Measurements from ENCODE around the gene ARPC5L. TPM values are rescaled to one million over a fixed set of nuclear protein-coding genes. Genes with fewer than 3 reads are reported as not detected.
"Not testable (repeated sequence)": the region's sequence is repeated elsewhere in the genome, so short reads cannot be mapped to it uniquely, and the experiment has no call there.

Gene ARPC5L
- total and polyA plus RNA-seq, 12 donors, result 26.6 to 74.9 (median 39.9) TPM

DNA sequence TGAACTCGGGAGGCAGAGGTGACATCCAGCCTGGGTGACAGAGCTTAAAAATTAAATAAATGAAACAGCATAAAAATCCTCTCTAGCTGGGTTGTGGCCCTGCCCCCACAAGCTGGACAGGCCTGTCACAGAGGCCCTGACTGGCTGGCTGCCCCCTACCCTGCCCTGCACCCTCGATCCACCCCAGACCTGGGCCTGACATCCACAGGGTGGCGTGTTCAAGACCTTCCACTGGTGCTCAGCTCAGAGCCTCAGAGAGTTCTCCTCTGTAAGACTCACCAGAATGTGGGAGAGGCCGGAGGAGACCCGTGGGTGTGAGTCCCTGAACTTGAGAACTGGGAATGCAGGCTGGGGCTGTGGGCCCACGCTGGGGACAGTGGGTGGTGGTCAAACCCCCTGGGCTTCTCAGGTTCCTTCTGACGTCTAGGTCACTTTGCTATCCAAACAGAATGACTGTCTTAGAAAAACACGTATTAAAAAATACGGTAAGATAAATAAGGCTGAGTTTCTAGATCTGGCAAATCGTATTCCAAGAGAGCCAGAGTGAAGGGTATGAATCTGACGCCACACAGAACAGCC, 18.4 kb upstream of the ARPC5L start:
- TF ChIP-seq, protein P1, sequence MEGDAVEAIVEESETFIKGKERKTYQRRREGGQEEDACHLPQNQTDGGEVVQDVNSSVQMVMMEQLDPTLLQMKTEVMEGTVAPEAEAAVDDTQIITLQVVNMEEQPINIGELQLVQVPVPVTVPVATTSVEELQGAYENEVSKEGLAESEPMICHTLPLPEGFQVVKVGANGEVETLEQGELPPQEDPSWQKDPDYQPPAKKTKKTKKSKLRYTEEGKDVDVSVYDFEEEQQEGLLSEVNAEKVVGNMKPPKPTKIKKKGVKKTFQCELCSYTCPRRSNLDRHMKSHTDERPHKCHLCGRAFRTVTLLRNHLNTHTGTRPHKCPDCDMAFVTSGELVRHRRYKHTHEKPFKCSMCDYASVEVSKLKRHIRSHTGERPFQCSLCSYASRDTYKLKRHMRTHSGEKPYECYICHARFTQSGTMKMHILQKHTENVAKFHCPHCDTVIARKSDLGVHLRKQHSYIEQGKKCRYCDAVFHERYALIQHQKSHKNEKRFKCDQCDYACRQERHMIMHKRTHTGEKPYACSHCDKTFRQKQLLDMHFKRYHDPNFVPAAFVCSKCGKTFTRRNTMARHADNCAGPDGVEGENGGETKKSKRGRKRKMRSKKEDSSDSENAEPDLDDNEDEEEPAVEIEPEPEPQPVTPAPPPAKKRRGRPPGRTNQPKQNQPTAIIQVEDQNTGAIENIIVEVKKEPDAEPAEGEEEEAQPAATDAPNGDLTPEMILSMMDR (IDR thresholded peaks at IDR 0.05), result no peak
- 85 to 87% methylated on average over 11 of the region's 11 CpGs for WGBS, 2 donors
- H3K9me3 ChIP-seq, result no peaks in the 10 kb centered on the region
- H3K36me3 ChIP-seq, result no peaks in the 10 kb centered on the region
- intact Hi-C loops (cut with DNase I), result loop anchor here in 1 of 10 donors (5.0 kb wide), 1 partner anchor 61 kb away; no protein-coding TSS in a partner anchor
- DNase-seq, result no peak
- peaks cover 0 to 19% (median 7%) of the 10 kb centered on the region in 9 donors for H3K4me1 ChIP-seq
- ATAC-seq, result no peak
- H3K4me3 ChIP-seq, result no peak overlapping the region
- no peak overlapping the region for H3K27ac ChIP-seq
- H3K27me3 ChIP-seq, result peaks cover 0 to 4% (median 0%) of the 10 kb centered on the region in 7 donors

DNA sequence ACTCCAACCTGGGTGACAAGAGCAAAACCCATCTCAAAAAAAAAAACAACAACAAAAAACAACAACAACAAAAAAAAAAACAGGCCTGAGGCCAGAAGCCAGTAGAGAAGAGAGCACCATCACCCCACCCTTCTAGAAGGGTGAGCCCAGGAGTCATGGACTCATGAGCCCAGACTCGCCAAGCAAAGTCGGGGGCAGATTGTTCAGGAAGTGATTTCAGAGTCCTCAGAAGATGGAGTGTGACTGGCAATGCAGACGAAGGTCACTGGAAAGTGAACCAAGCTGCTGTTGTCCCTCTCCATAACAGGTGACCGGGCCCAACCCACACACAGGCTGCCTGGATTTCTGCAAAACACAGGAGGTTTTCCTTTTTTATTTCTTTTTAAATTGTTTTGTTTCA, 17.6 kb upstream of the ARPC5L start:
- 64 to 66% methylated on average over 4 of the region's 4 CpGs for WGBS, 2 donors
- intact Hi-C loops (cut with DNase I), result loop anchor here in 1 of 10 donors (5.0 kb wide), 1 partner anchor 62 kb away; no protein-coding TSS in a partner anchor
- TF ChIP-seq, protein P1 (IDR thresholded peaks at IDR 0.05), result no peak

DNA sequence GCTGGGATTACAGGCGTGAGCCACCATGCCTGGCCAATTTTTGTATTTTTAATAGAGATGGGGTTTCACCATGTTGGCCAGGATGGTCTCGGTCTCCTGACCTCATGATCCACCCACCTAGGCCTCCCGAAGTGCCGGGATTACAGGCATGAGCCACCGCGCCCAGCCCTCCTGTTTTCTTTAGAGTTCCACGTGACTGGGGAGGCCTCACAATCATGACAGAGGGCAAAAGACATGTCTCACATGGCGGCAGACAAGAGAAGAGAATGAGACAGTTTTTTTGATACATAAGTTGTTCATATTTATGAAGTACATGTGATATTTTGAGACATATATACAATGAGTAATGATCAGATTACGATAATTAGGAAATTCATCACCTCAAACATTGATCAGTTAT, 15.5 kb upstream of the ARPC5L start:
- WGBS, 2 donors, result 95% methylated on average over 9 of the region's 9 CpGs
- ATAC-seq; H3K9me3 ChIP-seq; DNase-seq; intact Hi-C loops (cut with DNase I); H3K4me3 ChIP-seq; H3K27ac ChIP-seq; H3K27me3 ChIP-seq; H3K36me3 ChIP-seq: not testable (repeated sequence)
- H3K4me1 ChIP-seq, result peaks cover 0 to 22% (median 11%) of the 10 kb centered on the region in 9 donors

More for the DNA sequence above, 17.6 kb upstream of the ARPC5L start:
- no peaks in the 10 kb centered on the region for H3K9me3 ChIP-seq
- no peaks in the 10 kb centered on the region for H3K36me3 ChIP-seq
- no peak for ATAC-seq
- no peaks in the 10 kb centered on the region for H3K27me3 ChIP-seq
- peaks cover 0 to 19% (median 7%) of the 10 kb centered on the region in 9 donors for H3K4me1 ChIP-seq
- no peak for DNase-seq
- H3K4me3 ChIP-seq, result no peak overlapping the region
- H3K27ac ChIP-seq, result no peak overlapping the region

DNA sequence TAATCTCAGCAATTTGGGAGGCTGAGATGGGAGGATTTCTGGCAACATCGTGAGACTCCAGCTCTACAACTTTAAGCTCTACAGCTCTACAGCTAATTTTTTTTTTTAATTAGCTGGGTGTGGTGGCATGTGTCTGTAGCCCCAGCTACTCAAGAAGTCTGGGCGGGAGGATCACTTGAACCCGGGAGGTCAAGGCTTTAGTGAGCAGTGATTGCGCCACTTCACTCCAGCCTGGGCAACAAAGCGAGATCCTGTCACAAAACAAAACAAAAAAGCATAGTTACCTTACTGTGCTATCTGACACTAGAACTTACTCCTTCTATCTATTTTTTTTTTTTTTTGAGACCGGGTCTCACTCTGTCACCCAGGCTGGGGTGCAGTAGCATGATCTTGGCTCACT, 15.0 kb upstream of the ARPC5L start:
- ATAC-seq (no peak), DNase-seq (no peak)
- Histone ChIP-seq H3K4me1 (peaks cover 4 to 25% (median 13%) of the 10 kb centered on the region in 9 donors), H3K27me3 (no peaks in the 10 kb centered on the region), H3K9me3 (no peaks in the 10 kb centered on the region), H3K36me3 (no peaks in the 10 kb centered on the region), H3K27ac (no peak overlapping the region), H3K4me3 (no peak overlapping the region)
- 85 to 95% methylated on average over 6 of the region's 6 CpGs for WGBS, 2 donors
- intact Hi-C loops (cut with DNase I), result no loop called here
- TF ChIP-seq, protein P1 (IDR thresholded peaks at IDR 0.05), result no peak

DNA sequence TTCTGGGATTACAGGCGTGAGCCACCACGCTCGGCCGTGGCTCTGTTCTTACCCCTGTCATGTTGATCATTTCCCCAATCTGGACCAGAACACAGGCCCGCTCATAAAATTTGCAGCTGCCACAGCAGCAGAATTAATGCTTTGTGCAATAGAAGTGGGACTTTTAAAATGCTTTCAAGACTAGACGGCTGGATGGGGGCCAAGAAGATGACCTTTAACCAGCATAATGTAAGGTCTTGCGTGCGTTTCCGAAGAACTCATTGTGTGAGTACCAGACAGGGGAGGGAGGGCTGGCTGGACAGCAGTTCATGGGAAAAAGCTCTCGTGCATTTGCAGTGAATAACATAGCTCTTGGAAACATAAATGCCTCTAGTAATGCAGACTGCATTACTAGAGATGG, 12.1 kb upstream of the ARPC5L start:
- DNase-seq (peak in 1 of 2 donors; percentile 83), ATAC-seq (no peak)
- H3K27me3 ChIP-seq, result no peaks in the 10 kb centered on the region
- TF ChIP-seq, protein P1 (IDR thresholded peaks at IDR 0.05), result no peak
- no peak overlapping the region for H3K4me3 ChIP-seq
- 40 to 54% methylated on average over 10 of the region's 10 CpGs for WGBS, 2 donors
- peak overlapping the region in 7 of 10 donors; percentile 11 to 92 (median 58) for H3K27ac ChIP-seq
- no peaks in the 10 kb centered on the region for H3K36me3 ChIP-seq
- H3K4me1 ChIP-seq, result peaks cover 13 to 42% (median 25%) of the 10 kb centered on the region in 9 donors
- no peaks in the 10 kb centered on the region for H3K9me3 ChIP-seq
- intact Hi-C loops (cut with DNase I), result loop anchor here in 3 of 10 donors (2.0 to 10.0 kb wide), 3 partner anchors 69 to 525 kb away; partner anchors contain the start of gene SCAI (in 1 of the 3)
